Cardiac fibroblast (primary cell): Measurements from ENCODE around the gene MTNR1B.

Source experiments
- DNase-seq, 2 donors: peaks; one replicate each; pipeline versions ENCODE4 v3.0.0 to v3.0.0-alpha.2; 2010; ENCODE audit warnings: low read depth in 2 of 2
- H3K4me3 ChIP-seq, 2 donors: replicated peaks in 1 of 2; 1 replicate in 1 of 2; 2 replicates in 1 of 2; pipeline ENCODE4 v1.5.1; 2011; ENCODE audit warnings: low read depth in 2 of 2, low read length in 2 of 2, mild to moderate bottlenecking in 2 of 2, moderate library complexity in 1 of 2
- CTCF ChIP-seq: IDR thresholded peaks from one replicate; pipeline ENCODE4 v1.5.1; 2011; ENCODE audit warnings: low read depth, mild to moderate bottlenecking, low read length, inconsistent platforms

Gene MTNR1B

GRCh38 chr11:92981508-92982043, 12.1 kb downstream of the MTNR1B start:
- no peak for DNase-seq
- TF ChIP-seq CTCF, result no peak

DNA sequence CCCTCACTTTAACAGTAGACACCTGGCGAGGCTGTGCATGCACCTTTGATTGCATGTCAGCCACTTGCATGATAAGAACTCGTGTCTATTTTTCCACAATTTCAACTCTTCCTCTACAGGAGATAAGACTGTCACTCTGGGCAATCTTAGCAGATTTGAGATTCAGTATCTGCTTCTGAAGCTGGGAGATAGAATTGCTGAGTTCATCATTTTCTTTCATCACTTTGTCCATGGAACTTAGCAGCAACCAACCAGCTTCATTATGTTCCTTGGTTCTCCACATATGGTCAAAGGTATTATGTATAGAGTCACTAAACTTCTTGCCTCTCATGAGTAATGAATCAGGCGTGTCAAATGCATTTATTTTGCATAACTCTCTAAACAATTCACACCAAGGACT, 17.1 kb downstream of the MTNR1B start:
- DNase-seq, result no peak
- H3K4me3 ChIP-seq, result no peak overlapping the region
- no peak for TF ChIP-seq CTCF

More at GRCh38 chr11:92981508-92982043, 12.1 kb downstream of the MTNR1B start:
- no peak overlapping the region for H3K4me3 ChIP-seq

DNA sequence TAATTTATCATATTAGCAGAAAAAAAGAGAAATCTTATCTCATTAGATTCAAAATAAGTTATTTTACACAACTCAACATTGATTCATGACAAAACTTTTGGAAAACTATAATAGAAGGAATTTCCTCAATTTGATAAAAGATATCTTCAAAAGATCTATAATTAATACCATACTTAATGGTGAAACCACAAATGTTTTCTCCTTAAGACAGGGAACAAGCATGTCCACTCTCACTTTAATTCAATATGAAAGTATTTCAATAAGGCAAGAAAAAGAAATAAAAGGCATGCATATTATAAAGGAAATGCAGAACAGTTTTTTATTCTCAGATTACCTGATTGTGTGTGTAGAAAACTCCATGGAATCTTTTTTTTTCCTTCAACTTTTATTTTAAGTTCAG, 23.6 kb downstream of the MTNR1B start:
- no peak for TF ChIP-seq CTCF
- DNase-seq, result no peak
- no peak overlapping the region for H3K4me3 ChIP-seq

DNA sequence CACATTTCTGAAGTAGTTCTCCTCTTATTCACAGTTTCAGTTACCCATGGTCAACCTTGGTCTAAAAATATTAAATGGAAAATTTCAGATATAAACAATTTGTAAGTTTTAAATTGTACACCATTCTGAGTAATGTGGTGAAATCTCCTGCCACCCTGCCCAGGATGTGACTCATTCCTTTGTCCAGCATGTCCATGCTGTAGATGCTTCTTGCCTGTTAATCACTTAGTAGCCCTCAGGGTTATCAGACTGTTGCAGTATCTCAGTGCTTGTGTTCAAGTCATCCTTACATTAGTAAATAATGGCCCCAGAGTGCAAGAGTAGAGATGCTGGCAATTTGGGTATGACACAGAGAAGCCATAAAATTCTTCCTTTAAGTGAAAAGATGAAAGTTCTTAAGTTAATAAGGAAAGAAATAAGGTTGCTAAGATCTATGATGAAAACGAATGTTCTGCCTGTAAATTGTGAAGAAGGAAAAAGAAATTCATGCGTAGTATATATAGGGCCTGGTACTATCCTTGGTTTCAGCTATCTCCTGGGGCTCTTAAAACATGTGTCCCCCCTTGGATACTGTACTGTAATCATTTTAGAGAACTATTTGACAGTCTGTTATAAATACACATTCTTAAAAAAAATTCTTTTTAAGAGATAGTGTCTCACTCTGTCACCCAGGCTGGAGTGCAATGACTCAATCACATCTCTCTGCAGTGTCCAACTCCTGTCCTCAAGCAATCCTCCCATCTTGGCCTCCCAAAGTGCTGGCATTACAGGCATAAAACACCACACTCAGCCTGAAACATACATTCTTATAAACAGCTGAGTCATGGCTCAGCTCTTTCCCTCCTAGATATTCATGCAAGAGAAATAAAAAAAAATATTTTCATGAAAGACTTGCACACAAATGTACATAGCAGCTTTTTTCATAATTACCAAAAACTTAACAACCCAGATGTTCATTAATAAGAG, 31.3 kb downstream of the MTNR1B start:
- H3K4me3 ChIP-seq, result no peak overlapping the region
- DNase-seq, result peak; percentile 57 to 83
- no peak for TF ChIP-seq CTCF

- no peak for DNase-seq
- no peak overlapping the region for H3K4me3 ChIP-seq
- TF ChIP-seq CTCF, result no peak
These were observed 32.4 kb downstream of the MTNR1B start for GRCh38 chr11:93001806-93002205.

- no peak overlapping the region for H3K4me3 ChIP-seq
- TF ChIP-seq CTCF, result no peak
- DNase-seq, result no peak
These were observed 32.9 kb downstream of the MTNR1B start for GRCh38 chr11:93002380-93002779.
